Nucleus accumbens (tissue), 56 donors: ENCODE data around the gene VAV2.
"Not testable (repeated sequence)": the region's sequence is repeated elsewhere in the genome, so short reads cannot be mapped to it uniquely, and the experiment has no call there.

Experiments used
- DNase-seq, 56 donors: peaks; one replicate each; lab custom pipeline; 2025; lab: John Stamatoyannopoulos, UW

The VAV2 gene

GRCh38 chr9:133897675-133898074 is 94.4 kb downstream of the VAV2 start:
- DNase-seq, result no peak

GRCh38 chr9:133896007-133896406 is 96.1 kb downstream of the VAV2 start:
- not testable (repeated sequence) for DNase-seq

GRCh38 chr9:133895335-133895734 is 96.8 kb downstream of the VAV2 start:
- no peak for DNase-seq

DNA sequence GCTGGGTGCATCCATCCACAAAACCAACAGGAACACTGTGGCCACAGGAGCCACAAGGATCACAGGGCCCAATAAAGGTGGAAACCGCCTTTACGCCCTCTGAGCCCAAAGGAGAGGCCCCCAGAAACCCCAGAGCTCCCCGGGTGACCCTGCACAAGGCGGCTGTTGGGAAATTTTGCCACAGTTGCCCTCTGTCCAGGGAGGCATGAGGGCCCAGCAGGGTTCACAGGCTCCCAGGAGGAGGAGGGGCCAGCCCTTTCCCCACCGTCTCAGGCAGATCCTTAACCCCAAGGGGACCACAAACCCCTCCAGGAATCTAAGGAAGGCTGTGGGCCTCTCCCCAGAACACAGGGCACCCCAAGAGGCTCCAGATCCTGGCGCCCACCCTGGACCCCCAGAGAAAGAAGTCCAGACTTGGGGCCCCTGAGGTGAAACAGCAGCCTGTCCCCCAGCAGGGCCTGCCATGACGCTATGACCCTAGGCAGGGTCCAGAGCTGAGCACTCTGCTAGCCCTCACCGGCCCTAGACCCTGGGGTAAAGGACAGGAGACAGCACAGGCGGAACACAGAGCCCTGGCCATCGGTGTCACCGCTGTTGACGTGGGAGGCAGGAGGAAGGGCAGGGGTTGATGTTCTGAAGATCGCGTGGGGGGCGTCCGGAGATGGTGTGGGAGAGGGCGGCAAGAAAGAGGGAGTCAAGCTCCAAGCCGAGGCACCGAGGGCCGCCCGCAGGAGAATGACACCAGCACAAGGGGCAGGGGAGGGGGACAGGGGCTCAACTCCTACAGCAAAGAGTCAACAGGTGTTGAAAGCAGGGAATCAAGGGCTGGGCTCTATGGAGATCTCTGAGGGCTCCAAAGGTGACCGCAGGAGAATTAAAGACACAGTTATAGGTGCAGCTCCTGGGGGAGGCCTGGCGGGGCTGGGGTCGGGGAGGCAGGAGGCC is 97.5 kb downstream of the VAV2 start:
- DNase-seq, result no peak

DNA sequence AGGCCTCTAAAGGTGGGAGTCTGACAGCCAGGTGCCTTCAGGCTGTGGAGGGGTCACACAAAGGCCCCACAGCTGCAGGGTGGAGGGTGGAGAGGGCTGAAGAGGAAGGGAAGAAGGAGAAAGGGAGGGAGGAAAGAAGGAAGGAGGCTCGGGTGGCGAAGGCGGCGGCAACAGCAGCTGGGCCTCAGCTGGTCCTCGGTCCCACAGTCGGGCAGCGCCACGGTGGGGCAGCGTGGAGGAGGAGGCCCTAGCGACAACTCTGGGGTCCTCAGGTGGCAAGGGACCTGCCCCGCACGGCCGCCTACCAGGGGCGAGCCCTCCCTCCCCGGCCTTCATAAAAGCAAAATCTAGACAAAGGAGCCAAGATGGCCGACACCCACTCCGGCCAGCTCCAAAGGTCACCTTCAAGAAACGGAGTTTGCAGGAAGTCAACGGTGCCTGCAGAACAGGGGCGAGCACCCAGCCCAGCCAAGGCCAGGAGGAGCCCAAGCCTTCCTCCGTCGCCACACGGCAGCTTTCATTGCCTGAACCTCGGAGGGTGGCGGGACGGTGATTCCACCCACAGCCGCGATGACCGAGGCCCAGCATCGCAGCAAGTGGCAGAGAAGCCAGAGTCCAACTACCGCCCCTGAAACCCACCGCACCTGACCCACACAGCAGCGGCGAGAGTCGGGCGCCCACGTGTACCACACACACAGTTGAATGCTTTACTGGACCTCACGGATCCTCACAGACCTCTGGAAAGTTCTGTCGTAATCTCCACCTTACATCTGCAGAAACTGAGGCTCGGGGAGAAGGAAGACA is 98.7 kb downstream of the VAV2 start:
- no peak for DNase-seq

DNA sequence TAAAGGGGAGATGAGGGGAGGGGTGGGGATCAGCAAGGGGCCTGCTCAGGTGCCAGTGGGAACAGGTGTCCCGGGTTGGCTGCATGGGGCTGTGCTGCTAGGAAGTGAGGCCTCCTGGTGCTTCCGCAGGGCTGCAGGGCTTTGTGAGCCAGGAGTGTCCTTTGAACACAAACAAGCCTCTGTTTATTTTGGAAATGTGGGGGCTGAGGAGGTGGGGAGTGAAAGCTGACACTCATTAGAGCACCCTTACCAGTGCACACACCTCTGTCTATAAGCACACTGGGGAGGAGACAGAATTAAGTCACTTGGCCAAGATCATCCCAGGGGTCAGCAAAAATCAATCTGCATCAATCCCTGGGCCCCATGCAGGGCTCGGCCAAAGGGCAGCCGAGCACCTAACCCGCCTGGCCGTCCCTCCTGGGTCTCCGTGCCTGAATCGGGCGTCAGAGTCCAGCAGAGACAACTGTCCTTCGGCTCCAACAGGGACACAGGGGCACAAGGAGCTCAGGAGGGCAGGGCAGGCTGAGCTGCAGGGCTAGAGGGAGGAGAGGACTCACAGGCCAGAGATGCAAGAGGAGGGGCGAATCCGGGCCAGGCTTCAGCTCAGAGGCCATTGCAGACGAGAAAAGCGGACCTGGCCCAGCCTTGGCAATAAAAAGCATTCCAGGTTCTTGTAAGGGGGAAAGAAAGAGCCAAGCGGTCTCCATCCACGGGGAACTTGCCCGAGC is 99.8 kb downstream of the VAV2 start:
- DNase-seq, result no peak

DNA sequence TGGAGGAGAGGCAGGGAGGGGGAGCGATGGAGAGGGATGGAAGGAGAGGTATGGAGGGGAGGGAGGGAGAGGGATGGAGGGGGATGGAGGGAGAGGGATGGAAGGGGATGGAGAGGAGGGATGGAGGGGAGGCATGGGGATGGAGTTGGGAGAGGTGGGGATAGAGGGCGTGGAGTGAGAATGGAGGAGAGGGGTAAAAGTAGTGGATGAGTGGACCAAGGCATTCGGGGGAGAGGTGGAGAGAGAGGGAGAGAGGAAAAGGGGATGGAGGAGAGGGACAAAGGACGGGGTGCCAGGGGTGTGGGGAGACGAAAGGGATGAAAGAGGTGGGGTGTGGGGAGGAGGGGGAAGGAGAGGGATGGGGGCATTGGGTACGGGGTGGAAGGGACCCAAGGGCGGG is 100.4 kb downstream of the VAV2 start:
- no peak for DNase-seq

DNA sequence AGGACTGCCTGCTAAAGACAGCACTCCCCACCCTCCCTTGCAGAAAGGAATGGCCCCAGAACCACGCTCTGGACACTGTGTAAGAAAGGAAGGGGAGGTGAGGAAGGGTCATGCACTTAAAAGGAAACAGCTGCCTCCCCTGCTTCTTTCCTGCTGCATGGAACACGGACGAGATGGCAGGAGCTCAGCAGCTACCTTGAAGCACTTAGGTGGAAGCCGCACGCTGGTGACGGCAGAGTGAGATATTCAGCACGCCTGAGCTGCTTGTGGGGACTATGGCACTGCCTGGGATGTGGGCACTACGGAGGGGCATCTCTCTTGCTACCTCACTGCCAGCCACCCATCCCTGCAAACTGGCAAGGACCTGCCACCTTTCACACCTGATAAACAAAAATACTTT is 101.5 kb downstream of the VAV2 start:
- DNase-seq, result no peak

DNA sequence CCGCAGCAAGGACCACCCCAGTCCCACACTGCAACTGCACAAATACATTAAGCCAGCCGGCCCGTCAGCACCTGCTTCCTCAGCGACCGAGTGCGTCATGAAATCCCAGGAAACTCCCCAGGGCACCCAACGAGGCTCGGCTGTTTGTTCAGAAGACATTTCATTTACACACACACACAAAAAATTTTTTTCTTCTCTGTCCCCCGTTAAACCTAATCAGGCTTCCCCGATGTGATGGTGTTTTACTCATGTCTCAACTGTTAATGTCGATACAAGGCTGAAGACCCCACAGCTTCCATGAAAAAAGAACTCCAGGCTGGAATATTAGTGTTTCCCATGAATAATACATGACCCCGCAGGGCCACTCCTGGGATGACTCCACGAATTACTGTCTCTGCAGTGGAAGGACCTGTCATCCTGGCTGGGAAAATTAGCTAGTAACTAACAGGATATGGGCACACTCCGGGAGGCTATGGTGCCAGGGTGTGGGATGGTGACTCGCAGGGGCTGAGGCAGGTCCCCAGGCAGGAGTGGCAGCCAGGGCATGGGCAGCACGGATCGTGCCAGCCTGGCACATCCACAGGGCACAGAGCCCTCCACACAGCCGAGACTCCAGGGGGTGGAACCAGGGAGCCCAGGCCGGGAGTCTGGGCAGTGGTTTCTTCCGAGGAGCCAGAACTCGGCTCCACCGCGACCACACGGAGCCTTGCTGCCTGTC is 102.4 kb downstream of the VAV2 start:
- peak in 11 of 56 donors; percentile 21 to 46 (median 23) for DNase-seq

GRCh38 chr9:133888809-133889491 is 103.2 kb downstream of the VAV2 start:
- DNase-seq, result peak in 30 of 56 donors; percentile 5 to 76 (median 38)

DNA sequence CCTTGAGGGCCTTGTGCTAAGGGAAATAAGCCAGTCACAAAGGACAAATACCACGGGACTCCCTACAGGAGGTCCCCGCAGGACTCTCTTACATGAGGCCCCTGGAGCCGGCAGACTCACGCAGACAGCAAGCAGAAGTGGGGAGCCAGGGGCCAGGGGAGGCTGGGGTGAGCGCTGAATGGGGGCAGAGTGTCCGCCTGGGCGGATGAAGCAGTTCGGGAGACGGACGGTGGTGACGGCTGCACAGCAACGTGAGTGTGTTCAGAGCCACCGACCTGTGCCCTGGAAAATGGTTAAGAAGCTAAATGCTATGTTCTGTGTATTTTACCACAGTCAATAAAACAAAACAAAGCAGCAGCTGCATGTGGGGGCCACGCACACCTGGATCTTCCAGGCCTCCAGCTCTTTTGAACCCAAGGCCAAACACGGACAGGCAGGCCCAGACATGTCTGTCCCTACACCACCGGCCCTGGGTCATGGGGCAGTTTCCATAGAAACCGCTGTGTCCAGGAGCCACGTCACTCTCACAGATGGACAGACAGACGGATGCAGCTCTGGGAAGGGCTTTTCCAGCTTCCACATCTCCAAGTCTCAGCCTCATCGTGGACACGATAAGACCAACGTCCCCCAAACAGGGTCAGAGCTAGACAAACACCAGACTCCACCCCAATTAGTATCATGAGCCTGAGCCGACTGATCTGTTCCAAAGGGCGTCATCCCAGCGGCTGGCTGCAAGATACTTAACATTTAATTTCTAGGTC is 103.9 kb downstream of the VAV2 start:
- no peak for DNase-seq

- no peak for DNase-seq
These were observed 104.5 kb downstream of the VAV2 start for GRCh38 chr9:133887540-133888047.

DNA sequence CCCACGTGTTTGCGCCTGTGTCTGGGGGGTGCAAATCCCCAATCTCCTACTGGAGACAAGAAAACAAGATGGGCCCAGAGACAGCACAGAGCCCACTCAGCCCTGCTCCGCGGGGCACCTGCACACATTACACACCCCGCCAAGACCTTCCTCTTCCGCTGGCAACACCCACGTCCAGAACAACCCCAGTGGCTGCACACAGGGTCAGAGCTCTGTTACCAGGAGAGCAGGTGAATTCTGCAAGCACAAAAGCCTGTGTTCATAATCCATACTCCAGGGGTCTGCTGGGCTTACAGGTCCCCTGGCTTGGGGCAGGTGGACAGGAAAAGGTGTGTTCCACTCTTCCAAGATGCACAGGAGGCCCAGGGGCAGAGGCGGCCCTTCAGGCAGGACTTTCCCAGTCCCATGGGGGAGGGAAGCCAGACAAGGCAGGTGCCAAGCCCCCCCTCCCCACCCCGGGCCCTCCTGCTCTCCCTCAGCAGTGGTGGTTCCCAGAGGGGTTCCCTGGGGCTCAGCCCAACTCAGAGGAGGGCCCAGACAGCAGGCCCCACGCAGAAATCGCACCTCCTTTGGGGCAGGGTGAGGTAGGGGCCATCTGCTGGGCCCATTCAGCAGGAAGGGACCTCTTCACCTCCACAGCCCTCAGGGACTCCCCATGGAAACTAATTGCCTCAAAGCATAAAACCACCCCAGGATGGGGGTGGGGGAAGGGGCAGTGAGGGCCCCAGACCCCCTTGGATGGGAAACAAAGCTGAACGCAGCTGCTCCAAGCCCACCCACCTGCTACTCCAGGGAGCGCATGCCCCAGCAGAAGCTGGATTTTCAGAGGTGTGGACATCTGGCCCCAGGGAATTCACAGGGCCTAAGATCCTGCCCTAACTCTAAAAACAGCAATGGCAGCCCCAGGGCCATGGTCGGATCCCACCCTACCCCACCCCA is 105.3 kb downstream of the VAV2 start:
- no peak for DNase-seq

- no peak for DNase-seq
These were observed 107.0 kb downstream of the VAV2 start for GRCh38 chr9:133884907-133885744.

DNA sequence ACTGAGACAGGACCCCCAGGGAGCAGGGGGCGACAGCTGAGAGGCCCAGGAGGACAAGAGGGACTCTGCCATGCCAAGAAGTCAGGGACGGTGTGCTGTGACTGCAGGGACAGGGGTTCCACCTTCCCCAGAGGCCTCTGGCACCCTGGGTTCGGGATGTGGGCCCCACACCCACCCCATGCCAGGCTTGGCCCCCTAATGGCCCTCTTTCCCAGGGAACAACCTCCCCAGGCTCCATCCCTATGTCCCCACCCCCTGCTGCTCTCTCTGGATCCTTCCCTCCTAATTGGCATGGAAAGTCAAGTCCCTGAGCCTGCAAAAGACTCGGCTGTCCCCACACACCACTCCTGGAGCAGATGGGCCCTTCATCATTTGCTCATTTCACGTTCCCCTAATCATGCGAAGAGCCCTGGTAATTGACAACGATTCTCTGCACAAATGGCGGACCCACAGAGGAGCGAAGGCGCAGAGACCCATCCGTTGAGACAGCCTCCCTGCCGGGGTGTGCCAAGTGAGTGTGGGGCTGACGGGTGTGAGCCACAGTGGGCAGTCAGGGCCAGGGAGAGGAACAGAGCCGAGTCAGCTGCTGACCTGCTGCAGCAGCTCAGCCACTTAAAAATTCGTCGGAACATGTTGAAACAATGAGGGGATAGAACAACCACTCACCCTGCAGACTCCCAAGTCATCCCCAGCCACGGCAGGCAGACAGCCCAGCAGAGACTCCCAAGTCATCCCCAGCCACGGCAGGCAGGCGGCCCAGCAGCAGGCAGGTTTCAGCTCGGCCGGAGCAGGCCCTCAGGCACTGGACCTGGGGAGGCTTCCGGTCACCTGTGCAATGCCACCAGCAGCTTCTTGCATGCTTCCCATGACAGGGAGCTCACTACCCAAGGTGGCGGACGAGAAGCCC is 109.0 kb downstream of the VAV2 start:
- peak in 3 of 56 donors; percentile 9 to 36 (median 21) for DNase-seq
